GM18517 (cell line): ENCODE measurements around the gene ANKMY1.

ENCODE experiments used
- ATAC-seq: cut with Tn5 transposase; IDR thresholded peaks from one replicate; pipeline ENCODE4 v1.9.1; 2021; ENCODE audit warnings: mild to moderate bottlenecking, moderate library complexity; ENCODE audit not compliant: unreplicated experiment

ANKMY1 gene

DNA sequence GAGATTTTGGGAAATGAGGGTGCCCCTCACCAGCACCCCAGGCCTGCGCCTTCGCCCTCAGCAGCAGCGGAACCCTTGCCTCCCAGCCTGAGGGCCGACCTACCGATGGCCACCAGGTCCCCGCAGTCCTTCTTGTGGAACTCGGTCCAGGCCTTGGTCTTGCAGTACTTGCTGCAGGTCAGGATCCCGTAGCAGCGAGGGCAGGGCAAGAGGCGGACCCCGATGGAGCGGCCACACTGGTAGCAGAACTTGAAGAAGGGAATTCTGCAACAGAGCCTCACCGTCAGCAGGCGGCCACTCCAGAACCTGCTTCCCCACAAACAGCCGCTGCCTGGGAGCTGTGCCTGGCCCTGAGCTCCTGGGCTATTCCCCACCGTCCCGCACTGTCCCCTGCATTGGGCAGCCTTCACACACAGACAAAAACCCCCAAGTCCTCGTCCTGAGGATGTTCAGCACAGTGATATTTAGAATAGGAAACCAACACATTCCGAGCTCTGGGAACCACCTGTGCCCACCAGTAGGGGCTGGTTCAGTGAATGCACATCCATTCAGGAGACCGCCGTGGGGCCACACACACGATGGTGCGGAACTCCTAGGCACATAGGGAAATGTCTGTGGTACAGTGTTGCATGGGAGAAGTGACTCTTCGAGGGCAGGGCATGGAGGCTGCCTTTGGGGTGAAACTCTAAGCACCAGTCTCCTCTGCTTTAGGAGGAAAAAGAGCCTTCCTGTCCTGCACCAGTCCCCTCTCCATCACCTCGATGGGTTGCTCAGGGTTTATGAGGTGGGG lies 76.8 kb downstream of the ANKMY1 start:
- ATAC-seq = no peak

DNA sequence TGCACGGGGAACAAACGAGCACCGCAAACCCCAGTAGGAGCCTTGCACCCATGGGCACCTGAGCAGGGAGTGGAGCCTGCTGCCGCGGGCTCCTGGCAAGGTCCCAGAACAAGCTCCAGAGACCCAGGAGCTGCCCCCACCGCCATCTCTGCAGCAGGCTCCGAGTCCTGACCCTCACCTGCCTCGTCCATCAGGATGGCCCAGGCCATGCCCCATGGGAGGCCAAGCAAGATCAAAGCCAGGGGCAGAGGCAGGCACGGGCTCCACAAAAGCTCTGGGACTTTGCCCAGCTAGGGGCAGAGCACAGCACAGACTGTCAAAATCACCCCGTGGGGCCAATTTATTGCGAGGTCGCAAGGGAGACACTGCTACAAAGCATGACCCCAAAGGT lies 78.7 kb downstream of the ANKMY1 start:
- no peak for ATAC-seq

DNA sequence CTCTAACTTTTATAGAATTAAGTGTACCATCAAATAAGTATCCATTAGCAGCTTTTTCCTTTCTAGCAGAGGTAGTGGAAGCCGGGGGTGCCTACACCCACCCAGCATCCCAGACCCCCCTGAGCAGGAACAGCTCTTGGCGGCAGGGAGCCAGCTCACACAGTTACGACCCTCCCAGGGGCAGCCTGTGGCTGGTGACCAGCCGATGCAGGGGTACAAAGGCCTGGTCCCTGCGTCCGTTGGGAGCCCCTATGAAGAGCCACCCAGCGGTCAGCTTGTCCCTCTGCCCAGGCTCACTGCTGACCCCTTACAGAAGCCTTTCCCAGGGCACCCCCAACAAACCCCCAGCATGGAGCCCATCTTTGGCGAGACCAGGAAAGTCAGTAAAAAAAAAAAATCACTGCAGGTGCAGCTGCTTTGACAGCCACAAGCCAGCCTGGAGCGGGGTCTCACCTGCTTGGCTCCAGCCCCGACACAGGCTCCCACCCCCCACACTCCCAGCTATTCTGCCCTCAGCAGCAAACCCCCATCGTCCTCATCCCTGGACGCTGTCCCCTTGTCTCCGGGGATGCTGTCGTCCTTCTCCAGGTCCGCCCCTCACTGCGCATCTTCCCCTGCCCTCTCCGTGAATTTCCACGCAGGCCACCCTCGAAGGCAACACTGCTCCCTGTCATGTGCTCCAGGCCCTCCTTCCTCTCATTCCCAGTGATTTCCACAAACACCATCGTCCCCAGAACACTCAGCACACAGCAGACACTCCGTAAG lies 79.3 kb downstream of the ANKMY1 start:
- no peak for ATAC-seq

DNA sequence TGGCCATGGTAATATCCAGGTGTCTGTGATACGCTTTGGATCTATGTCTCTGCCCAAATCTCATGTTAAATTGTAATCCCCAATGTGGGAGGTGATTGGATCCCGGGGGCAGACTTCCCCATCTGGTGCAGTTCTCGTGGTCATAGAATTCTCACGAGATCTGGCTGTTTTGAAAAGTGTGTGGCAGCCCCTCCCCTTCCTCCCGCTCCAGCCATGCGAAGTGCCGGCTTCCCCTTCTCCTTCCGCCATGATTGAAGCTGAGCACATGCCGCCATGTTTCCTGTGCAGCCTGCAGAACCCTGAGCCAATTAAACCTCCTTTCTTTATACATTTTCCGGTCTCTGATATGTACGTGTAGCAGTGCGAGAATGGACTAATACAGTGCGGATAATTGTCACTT lies 79.9 kb downstream of the ANKMY1 start:
- ATAC-seq = no peak

DNA sequence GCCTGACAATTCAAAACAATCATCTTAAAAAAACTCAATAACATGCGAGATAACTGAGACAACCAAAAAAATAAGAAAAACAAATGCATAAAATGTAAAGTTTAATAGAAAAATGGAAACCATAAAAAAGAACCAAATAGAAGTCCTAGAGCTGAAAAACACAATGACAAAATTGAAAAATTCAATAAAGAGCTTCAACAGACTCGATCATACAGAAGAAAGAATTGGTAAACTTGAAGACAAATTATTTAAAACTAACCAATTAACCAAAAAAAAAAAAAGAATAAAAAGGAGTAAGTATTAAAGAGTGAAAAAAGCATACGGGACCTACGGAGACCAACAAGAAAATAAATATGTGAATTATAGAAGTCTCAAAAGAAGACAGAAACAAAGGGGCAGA lies 84.6 kb downstream of the ANKMY1 start:
- no peak for ATAC-seq

DNA sequence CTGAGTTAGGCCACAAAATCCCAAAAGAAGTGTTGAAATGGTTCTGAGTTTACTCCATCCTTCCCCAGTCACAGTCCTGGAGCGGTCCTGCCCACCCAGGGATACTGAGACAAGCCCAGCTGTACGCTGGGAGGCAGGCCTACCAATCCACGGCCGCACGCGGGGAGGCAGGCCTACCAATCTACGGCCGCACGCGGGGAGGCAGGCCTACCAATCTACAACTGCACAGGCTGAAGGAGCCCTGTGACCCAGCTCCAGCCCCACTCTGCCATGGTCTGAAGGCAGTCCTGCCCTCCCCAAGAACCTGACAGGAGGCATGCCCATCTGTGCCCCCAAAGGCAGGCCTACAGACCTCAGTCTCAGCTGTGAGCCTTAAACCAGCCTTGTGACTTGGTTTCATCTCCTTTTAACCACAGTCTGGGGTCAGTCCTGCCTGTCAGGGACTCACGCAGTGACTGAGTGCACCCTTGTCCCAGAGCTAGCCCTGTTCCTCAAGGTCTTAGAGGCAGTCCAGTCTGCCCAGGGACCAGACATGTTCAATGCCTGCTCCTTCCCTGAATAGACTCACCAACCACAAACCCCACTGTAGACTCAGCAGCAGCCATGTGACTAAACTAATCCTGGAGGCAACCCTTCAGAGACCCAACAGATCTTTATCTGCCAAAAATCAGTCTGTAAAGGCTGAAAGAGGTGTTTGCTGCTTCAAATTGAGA lies 85.6 kb downstream of the ANKMY1 start:
- ATAC-seq = no peak

DNA sequence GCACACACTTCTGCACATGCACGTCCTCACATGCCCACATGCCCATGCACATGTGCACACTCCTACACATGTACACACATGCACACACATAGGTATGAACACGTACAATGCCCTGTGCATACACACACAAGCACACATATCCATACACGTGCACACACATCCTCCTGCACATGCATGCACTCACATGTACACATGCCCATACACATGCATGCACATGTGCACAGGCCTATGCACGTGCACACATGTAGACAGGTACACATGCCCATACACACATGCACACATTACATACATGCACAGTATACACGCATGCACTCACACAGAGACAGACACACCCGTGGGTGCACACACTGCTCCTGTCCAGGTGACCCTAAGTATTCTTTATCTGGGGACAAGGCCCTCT lies 88.0 kb downstream of the ANKMY1 start:
- no peak for ATAC-seq

DNA sequence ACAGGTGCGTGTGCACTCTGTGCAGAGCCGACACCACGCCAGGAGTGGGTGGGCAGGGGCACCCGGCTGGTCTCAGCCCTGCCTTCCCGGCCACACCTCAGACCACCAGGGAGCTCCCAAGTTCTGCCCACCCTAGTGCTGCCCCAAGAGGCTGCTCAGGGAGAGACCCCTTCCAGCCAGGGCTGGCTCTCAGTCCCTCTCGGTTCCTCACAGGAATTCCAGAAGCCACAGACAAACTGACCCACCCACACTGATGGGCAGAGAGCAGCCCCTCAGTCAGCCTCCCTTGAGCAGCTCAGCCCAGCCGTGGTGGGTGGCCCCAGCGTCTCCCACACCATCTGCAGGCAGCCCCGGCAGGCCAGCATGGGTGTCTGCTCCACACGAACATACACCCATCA lies 88.5 kb downstream of the ANKMY1 start:
- ATAC-seq = no peak

DNA sequence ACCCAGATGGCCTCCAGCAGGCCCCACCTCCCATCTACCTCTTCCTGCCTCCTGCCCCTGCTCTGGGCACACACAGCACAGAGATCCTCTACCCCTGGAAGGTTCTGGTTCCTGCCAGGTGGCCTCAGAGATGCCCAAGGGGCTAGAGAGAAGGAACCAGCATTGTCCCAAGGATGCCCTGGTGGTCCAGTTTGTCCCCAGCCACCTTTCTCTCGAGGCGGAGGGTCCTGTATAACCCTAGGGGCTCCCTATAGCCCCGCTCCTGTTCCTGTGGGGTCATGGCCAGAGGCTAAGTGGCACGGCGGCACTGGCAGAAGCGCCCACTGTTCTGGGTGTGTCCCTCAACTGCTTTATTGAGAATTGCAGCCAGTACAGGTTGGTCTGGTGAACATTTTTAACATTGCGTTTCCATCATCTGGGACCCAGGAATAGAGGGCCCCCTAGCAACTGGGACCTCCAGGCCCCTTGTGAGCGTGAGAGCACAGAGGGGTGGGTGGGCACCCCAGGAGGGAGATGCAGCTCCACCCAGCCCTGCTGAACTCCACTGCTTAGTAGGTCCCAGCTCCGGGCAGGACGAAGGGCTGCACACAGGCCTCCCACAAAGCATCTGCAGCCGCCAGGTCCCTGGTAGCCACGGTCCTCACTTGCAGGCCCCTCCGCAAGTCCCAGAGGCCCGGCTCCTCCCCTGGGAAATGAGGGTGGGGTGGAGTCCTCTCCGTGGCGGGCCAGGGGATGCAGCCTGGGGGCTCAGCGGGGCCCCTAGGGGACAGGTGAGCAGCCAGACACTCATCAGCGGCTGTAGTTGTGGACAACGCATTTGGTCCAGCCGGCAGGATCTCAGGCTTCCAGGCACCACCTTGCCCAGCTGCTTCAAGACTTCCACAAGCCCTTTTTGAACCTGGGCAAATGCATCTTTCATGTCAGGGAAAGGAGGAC lies 89.2 kb downstream of the ANKMY1 start:
- no peak for ATAC-seq

DNA sequence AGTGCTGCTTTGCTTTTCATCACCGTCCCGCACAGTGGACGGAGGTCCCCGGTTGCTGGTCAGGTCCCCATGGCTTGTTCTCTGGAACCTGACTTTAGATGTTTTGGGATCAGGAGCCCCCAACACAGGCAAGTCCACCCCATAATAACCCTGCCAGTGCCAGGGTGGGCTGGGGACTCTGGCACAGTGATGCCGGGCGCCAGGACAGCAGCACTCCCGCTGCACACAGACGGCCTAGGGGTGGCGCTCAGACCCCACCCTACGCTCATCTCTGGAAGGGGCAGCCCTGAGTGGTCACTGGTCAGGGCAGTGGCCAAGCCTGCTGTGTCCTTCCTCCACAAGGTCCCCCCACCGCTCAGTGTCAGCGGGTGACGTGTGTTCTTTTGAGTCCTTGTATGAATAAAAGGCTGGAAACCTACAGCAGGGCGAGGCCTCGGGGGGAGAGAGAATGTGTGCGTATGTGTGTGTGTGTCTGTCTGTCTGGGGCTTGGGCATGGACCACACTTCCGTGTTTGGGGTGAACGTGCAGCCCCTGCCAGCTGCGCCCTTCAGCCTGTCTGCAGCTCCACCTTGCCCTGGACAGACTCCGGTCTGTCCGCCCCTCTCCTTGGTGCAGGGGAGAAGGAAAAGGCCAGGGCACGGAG lies 90.0 kb downstream of the ANKMY1 start:
- no peak for ATAC-seq

DNA sequence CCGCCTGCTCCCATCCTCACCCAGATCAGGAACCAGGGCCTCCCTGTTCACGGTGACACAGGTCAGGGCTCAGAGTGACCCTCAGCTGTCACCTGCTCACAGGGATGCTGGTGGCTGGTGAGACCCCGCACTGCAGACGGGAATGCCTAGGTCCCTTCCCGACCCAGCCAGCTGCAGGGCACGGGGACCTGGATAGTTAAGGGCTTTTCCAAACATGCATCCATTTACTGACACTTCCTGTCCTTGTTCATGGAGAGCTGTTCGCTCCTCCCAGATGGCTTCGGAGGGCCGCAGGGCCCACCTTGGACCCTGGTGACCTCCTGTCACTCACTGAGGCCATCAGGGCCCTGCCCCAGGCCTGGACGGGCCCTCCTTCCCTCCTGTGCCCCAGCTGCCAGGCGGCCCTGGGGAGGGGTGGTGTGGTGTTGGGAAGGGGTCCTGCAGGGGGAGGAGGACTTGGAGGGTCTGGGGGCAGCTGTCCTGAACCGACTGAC lies 90.6 kb downstream of the ANKMY1 start:
- no peak for ATAC-seq

DNA sequence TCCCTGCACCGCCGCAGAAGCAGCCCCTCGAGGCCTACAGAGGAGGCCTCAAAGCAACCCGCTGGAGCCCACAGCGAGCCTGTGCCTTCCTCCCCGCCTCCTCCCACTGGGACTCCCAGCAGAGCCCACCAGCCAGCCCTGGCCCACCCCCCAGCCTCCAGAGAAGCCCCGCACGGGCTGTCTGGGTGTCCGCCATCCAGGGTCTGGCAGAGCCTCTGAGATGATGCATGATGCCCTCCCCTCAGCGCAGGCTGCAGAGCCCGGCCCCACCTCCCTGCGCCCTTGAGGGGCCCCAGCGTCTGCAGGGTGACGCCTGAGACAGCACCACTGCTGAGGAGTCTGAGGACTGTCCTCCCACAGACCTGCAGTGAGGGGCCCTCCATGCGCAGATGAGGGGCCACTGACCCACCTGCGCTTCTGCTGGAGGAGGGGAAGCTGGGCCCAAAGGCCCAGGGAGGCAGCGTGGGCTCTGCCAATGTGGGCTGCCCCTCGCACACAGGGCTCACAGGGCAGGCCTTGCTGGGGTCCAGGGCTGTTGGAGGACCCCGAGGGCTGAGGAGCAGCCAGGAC lies 91.1 kb downstream of the ANKMY1 start:
- no peak for ATAC-seq

DNA sequence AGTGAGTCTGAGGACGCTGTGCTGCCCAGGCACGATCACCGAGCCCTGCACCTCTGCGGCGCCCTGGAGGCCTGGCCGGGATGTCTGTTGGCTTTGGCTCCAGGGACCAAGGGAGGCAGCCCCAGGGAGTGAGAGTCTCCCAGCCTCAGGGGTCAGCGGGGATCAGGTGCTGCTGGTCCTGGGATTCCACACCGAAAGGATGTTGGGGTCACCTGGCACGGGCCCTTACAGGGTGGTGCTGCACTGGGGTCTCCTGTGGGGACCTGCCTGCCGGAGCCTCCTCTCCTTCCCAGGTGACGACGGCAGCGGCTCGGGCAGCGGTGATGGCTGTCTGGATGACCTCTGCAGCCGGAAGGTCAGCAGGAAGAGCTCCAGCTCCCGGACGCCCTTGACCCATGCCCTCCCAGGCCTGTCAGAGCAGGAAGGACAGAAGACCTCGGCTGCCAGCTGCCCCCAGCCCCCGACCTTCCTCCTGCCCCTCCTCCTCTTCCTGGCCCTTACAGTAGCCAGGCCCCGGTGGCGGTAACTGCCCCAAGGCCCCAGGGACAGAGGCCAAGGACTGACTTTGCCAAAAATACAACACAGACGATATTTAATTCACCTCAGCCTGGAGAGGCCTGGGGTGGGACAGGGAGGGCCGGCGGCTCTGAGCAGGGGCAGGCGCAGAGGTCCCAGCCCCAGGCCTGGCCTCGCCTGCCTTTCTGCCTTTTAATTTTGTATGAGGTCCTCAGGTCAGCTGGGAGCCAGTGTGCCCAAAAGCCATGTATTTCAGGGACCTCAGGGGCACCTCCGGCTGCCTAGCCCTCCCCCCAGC lies 91.8 kb downstream of the ANKMY1 start:
- no peak for ATAC-seq

DNA sequence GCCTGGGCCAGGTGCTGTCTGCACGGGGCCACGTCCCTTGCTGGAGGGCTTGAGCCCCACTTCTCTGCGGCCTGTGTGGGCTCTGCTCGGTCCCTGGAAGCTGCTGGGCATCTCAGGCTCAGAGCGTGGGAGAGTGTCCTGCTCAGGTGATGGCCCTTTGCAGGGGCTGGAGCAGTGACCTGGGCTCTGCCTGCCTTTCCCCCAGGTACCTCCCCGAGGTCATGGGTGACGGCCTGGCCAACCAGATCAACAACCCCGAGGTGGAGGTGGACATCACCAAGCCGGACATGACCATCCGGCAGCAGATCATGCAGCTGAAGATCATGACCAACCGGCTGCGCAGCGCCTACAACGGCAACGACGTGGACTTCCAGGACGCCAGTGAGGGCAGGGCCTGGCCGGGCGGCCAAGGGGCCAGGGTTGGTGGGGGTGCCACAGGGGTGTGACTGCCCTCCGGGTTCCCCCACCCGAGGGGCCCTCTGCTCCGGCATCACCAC lies 92.5 kb downstream of the ANKMY1 start:
- ATAC-seq = no peak

DNA sequence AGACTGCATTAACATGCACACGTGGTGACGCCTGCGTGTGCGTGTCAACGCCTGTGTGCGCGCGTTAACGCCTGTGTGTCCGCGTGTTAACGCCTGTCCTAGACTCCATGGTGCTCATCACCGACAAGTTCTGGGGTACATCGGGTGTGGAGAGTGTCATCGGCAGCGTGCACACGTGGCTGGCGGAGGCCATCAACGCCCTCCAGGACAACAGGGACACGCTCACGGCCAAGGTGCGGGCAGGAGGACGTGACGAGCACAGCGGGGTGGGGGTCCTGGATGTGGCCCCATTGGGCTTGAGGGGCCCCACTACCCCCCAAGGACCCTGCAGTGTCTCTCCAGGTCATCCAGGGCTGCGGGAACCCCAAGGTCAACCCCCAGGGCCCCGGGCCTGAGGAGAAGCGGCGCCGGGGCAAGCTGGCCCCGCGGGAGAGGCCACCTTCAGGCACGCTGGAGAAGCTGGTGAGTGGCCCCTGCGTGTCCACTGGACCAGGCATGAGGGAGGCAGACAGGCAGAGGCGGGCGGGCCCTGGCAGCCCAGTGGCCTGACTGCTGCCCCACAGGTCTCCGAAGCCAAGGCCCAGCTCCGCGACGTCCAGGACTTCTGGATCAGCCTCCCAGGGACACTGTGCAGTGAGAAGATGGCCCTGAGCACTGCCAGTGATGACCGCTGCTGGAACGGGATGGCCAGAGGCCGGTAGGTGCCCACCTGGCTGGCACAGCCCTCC lies 93.1 kb downstream of the ANKMY1 start:
- ATAC-seq = no peak

DNA sequence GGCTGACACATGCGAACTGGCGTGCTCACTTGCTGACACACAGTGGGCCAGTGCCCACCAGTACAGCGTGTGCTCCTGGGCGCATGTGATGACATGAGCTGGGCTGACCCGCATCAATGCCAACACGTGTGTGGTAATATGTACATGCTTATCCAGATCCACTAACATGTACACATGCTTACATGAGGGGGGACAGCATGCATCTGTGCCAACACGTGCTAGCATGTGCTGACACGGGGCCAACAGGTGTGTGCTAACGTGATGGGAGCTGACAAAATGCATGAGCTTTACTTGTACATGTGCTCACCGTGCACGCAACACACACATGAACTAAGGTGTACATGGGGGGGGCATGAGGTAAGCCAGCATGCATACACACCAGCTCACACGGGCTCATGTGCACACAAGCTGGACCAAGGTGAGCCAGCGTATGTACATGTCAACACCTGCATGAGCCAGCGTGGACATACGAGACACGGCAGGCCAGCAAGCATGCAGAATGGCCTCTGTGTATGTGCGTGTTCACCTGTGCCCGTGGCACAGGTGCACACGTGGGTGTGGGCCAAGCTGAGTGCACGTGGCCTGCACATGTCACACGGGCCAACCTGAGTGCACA lies 93.8 kb downstream of the ANKMY1 start:
- ATAC-seq = no peak

DNA sequence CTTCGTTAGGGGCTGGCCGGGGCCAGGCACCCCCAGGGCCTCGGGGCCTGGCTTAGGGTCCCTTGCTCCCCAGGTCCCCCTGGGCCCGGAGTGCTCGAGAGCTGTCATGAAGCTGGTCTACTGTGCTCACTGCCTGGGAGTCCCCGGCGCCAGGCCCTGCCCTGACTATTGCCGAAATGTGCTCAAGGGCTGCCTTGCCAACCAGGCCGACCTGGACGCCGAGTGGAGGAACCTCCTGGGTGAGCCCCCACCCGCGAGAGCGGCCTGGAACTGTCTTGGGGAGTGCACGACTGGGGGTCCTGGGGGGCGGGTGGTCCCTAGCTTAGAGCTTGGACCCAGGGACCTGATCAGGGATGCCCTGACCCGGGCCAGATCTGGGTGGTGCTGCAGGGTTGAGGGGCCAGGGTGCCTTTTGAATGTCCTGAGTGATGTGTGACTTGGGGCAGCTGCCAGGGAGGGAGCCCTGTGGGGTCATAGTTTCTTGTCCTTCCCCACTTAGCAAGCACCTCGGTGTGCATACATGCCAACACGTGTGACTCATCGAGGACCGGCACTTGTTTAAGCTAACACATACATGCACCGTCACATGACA lies 94.4 kb downstream of the ANKMY1 start:
- no peak for ATAC-seq
